ENCODE data around the gene HAUS7.
A peak's percentile ranks its signal among the peaks of the same experiment; 100 is the strongest.

Gene HAUS7

GRCh38 chrX:153434801-153435200, 35.6 kb downstream of the HAUS7 start:
- no peak for DNase-seq

DNA sequence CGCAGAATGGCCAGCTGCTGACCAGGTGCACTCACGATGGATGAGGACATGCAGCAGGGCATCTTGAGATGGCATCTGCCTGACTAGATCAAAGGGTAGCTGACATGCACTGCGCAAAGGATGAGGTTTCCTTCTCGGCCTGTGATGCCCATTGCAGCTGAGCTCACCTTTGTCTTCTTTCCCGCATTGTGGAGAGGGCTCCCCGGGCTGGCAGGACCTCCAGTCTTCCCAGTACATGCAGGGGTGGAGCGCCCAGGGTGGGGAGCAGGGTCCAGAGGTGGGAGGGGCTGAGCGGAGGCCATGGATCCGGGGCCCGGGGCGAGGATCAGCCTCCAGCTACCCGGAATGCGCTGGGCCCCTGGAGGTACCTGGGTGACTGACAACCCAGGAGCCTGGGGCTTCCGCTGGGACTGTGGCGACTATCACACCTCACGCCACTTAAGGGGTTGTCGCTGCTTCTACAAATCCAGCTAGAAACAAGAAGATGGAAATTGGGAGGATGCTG, 36.5 kb downstream of the HAUS7 start:
- DNase-seq = no peak

- DNase-seq = no peak
These were observed 37.2 kb downstream of the HAUS7 start for GRCh38 chrX:153433161-153433680.

- DNase-seq = no peak
These were observed 39.6 kb downstream of the HAUS7 start for GRCh38 chrX:153430796-153431195.

DNA sequence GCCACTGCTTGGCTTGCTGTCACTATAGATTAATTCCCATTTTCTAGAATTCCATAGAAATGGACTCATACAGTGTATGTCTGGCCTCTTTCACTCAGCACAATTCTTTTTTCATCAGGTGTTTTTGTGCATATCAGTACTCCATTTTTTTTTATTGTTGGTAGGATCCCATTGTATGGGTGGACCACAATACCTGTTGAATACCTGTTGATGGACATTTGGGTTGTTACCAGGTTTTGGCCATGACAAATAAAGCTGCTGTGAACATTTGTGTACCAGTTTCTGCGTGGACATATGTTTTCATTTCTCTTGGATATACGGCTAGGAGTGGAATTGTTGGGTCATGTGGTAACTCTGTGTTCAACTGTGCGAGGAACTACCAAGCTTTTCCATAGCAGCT, 44.2 kb downstream of the HAUS7 start:
- no peak for DNase-seq

GRCh38 chrX:153423652-153424051, 46.7 kb downstream of the HAUS7 start:
- no peak for DNase-seq

DNA sequence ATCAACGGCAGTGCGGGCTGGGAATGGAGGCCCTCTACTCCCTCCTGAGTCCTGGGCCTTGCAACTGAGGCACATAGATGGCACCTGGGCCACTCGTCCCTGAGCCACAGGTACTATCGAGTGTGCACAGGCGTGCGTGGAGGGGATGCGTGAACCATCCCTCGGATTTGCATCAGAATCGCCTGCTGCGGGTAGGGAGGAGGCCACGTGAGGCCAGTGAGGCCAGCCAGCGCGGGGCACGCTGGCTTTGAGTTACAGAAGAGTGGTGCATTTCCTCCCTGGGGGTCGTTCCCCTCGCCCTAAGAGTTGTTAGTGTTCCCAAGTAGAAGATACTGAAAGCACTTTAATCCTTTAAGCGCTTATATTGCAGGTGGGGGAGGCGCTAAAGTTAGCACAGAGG, 48.5 kb downstream of the HAUS7 start:
- no peak for DNase-seq

DNA sequence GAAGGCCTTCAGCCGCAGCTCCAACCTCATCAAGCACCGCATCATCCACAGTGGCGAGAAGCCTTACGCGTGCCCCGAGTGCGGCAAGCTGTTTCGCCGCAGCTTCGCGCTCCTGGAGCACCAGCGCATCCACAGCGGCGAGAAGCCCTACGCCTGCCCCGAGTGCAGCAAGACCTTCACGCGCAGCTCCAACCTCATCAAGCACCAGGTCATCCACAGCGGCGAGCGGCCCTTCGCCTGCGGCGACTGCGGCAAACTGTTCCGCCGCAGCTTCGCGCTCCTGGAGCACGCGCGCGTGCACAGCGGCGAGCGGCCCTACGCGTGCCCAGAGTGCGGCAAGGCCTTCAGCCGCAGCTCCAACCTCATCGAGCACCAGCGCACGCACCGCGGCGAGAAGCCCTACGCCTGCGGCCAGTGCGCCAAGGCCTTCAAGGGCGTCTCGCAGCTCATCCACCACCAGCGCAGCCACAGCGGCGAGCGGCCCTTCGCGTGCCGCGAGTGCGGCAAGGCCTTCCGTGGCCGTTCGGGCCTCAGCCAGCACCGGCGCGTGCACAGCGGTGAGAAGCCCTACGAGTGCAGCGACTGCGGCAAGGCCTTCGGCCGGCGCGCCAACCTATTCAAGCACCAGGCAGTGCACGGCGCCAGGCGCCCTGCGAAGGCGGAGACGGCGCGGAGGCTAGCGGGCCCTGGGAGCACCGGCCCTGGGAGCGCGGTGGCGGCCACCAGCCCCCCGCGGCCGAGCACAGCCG, 49.4 kb downstream of the HAUS7 start:
- DNase-seq = no peak

GRCh38 chrX:153417637-153418036, 52.7 kb downstream of the HAUS7 start:
- no peak for DNase-seq

DNA sequence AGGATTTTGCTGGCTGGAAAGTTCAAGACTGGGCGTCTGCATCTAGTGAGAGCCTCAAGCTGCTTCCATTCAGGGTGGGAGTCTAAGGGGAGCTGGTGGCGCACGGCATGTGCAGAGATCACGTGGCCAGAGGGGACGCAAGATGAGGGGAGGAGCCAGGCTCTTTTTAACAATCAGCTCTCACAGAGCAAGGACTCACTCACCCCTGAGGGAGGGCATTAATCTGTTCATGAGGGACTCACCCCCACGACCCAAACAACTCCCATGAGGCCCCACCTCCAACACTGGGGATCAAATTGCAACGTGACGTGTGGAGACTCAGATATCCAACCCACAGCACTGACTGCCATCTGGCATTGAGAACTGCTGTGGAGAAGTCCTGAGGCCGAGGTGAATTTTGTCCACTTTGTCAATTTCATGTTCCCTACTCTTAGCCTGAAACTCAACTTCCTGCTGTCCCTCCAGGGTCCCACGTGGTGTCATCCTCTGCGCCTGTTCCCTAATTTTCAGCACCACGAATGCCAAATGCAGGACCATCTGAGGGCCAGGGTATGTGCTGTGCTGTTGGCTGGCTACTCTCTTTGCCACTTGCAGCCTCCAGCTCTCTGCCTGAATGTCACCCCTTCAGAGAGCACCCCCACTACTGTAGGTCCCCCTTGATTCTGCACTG, 53.5 kb downstream of the HAUS7 start:
- DNase-seq = no peak

GRCh38 chrX:153414856-153415510, 55.4 kb downstream of the HAUS7 start:
- DNase-seq = no peak

DNA sequence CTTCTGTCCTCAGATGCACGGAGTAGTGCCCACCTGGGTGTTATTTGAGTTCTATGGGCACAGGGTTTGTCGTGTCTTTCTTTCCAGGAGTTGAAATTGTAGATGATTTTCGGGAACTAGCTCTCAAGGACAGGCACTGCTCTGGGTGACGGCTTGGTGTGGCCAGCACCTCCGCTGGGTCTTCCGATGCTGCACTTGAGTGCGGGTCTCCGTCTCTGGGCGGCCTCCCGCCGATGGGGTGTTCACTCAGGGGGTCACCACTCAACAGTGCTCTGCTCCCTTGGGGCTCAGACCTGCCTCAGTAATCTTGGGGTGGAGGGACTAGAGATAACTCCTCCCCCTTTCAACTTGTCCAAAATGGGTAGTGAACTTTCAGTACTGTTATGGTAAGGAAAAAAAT, 56.6 kb downstream of the HAUS7 start:
- DNase-seq = no peak

- DNase-seq = no peak
These were observed 57.3 kb downstream of the HAUS7 start for GRCh38 chrX:153412746-153413720.

DNA sequence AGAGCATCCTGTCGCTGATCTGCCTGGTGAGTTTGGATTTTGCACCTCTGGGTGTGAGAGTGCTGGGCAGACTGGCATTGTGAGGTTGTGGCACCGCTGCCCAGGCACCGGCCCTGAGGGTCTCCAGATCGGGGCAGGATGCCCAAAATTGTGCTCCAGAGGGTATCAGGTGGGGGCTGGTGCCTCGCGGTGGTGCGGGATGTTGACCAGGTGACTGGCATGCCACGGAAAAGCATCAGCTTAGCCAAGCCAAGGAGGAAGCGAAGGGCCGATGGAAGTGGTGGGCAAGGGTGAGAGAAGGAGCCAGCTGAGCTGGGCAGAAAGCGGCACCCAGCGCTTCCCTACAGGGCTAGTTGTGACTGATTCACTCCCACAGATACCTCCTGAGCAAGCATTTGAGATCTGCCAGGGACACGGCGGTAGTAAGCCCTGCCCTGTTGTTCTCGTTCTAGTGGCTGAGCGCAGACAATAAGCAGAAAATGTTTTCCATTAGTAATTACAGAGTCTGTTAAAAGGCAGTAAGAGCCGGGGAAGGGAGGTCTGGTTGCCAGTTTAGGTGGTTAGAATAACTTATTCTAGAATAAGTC, 58.3 kb downstream of the HAUS7 start:
- no peak for DNase-seq

DNA sequence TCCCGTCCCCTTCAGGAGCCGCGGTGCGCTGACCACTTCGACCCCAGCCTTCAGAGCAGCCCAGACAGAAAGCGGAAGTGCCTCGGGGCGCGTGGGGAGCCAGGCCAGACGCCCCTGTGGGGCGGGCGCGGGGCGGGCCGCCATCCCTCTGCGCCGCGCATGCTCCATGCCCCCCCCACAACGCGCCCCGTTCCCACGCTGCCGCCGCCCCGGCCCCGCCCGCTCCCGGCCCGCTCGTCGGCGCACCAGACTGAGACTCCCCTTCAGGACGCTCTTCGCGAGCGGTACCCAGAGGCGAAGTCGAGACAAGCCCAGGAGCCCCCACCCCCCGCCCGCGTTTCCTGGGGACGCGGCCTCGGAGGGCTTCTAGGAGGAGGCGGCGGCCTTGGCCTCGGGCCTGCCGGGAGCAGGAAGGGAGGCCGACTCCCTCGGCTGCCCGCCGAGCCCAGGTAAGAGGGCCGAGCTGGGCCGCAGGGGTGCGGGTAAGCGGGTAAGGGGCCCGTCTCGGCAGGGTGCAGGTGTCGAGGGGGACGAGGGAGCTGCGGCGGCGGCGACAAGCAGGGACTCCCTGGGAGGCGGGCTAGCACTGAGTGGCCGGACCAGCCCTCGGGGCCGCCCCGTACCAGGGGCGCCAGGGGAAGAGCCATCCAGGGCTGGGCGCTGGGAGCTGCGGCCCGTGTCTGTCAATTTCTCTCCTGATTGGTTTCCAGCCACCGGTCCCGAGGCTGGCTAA, 59.0 kb downstream of the HAUS7 start, which contains the start of gene ZFP92:
Gene ZFP92, plus strand, starts transcription at position 218 of the 733 bp plus-strand sequence. CDS start 6,851 bp downstream, outside the sequence.
- peak in 3 of 5 experiments; percentile 9 to 50 (median 13) for DNase-seq

DNA sequence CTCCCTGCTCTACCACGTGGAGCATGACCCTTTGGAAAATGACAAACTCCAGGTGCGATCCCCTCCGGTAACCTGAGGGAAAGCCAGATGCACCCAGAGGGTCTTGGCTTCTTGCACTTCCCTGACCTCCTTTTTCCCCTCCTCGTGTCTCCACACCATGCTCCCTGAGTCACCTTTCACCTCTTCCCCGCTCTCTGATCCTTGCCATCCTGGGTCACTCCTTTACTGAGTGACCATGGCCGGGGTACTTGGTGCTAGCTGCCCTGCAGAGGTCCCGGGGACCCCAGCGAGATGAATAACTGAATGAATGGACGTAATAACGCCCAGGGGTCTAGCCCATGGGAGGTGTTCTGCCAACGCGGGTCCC, 59.5 kb downstream of the HAUS7 start:
- no peak for DNase-seq

GRCh38 chrX:153410373-153410772, 60.0 kb downstream of the HAUS7 start:
- no peak for DNase-seq

GRCh38 chrX:153409414-153410101, 60.8 kb downstream of the HAUS7 start:
- DNase-seq = no peak

- no peak for DNase-seq
These were observed 61.5 kb downstream of the HAUS7 start for GRCh38 chrX:153408871-153409351.

DNA sequence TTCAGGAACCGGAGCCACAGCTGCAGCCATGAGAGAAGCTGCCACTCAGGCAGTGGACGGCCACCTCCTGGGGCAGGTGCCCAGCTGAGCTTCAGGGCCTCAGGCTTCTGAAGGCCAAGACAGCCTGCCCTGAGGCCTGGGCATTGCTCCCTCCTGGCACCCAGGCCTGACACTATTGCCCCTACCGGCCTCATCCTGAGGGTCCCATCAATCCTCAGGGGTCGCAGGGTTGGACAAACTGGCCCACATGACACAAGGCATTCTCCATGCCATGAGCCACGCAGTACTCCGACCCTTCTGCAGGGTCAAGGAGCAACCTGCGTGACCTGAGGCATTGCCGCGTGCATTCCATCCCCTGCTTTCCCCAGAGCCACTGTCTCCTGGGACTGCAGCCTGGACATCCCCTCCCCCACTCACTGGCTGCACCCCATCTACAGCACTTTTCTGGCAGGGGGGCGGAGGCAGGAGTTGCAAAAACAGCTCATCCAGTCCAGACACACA, 62.1 kb downstream of the HAUS7 start:
- no peak for DNase-seq
